K562 (cell line): Measurements from ENCODE around the gene SAMM50. TPM values are rescaled to one million over a fixed set of nuclear protein-coding genes. Genes with fewer than 3 reads are reported as not detected.
A peak's percentile ranks its signal among the peaks of the same experiment; 100 is the strongest.

ENCODE experiments used
- ARID2 ChIP-seq: fragments of 450-650 bp; IDR thresholded peaks from 2 replicates; pipeline ENCODE4 v1.6.1; 2017; ENCODE audit warnings: antibody characterized with exemption, mild to moderate bottlenecking
- ATF7 ChIP-seq: fragments of 450-650 bp; IDR thresholded peaks from 2 replicates; pipeline ENCODE4 v1.7.1; 2014; ENCODE audit warnings: mild to moderate bottlenecking, moderate library complexity
- HEY1 ChIP-seq: fragments of 250-450 bp; sonication (Bioruptor Pico); IDR thresholded peaks from 2 replicates; pipeline ENCODE4 v1.5.0; 2020; ENCODE audit warnings: mild to moderate bottlenecking, moderate library complexity, borderline replicate concordance
- HIVEP1 ChIP-seq: fragments of 250-450 bp; sonication (Bioruptor Pico); IDR thresholded peaks from 2 replicates; pipeline ENCODE4 v1.4.0; 2020; ENCODE audit warnings: mild to moderate bottlenecking
- MEF2A ChIP-seq: IDR thresholded peaks from 2 replicates; pipeline ENCODE4 v1.6.1; 2011; ENCODE audit warnings: low read depth, mild to moderate bottlenecking, low read length, moderate library complexity; ENCODE audit not compliant: control insufficient read depth
- NR2C1 ChIP-seq, 2 experiments: fragments of 450-650 bp; IDR thresholded peaks; 2 replicates each; pipeline ENCODE4 v1.6.1; 2017; ENCODE audit warnings: mild to moderate bottlenecking in 2 of 2, antibody characterized with exemption in 1 of 2, inconsistent platforms in 1 of 2, missing compliant biosample characterization in 1 of 2, missing genetic modification characterization in 1 of 2
- RAD51 ChIP-seq: fragments of 450-650 bp; IDR thresholded peaks from 2 replicates; pipeline ENCODE4 v1.7.1; 2016; ENCODE audit warnings: low read depth, mild to moderate bottlenecking, borderline replicate concordance
- SMARCA4 ChIP-seq: fragments of 450-650 bp; IDR thresholded peaks from 2 replicates; pipeline ENCODE4 v1.6.1; 2016
- TEAD4 ChIP-seq, 2 experiments: sonication (generic) in 1 of 2; formaldehyde crosslinking in 1 of 2; IDR thresholded peaks; 2 replicates each; pipeline versions ENCODE4 v1.6.1 to v1.8.0; 2012 to 2022; ENCODE audit warnings: borderline replicate concordance in 1 of 2, inconsistent platforms in 1 of 2, low read length in 1 of 2, mild to moderate bottlenecking in 1 of 2, missing genetic modification reagents in 1 of 2
- U2AF1 ChIP-seq: fragments of 200-400 bp; formaldehyde crosslinking; optimal IDR thresholded peaks from 2 replicates; pipeline ENCODE3; 2017; ENCODE audit warnings: mild to moderate bottlenecking, low read depth, low read length, moderate library complexity
- ZNF174 ChIP-seq: fragments of 250-450 bp; sonication (Bioruptor Pico); IDR thresholded peaks from 2 replicates; pipeline ENCODE4 v1.4.0; 2020; ENCODE audit warnings: mild to moderate bottlenecking
- ZNF282 ChIP-seq: sonication (generic); formaldehyde crosslinking; IDR thresholded peaks from 2 replicates; pipeline ENCODE4 v1.8.1; 2023; ENCODE audit warnings: missing genetic modification reagents
- ZNF57 ChIP-seq: fragments of 450-650 bp; formaldehyde crosslinking; IDR thresholded peaks from 2 replicates; pipeline ENCODE4 v1.4.0; 2020; ENCODE audit warnings: mild to moderate bottlenecking, moderate library complexity
- polyA plus RNA-seq, 8 experiments: library from polyadenylated mRNA; depleted of rRNA in 4 of 8; stranded (reverse) in 5 of 8; unstranded in 3 of 8; fragments of >200 nt; fragmentation: Nextera tagmentation in 2 of 8; fragmentation: Illumina TruSeq in 1 of 8; extraction: Ambion mirVana in 2 of 8; extraction: Trizol in 1 of 8; gene quantifications; 2 replicates each; pipeline versions ENCODE4 v1.2.1 to v1.2.3, GENCODE V29; 2011 to 2014; ENCODE audit warnings: inconsistent platforms in 1 of 8, missing spikeins in 1 of 8
- total RNA-seq, 7 experiments: library from RNA; depleted of rRNA in 6 of 7; stranded (reverse); fragments of >200 nt in 6 of 7; fragmentation: Illumina TruSeq in 2 of 7; extraction: Trizol in 2 of 7; gene quantifications; 2 replicates each; pipeline versions ENCODE4 v1.2.1 to v1.2.3, GENCODE V29; 2011 to 2021; ENCODE audit warnings: low replicate concordance in 1 of 7
- TF ChIP-seq, protein P1 (sequence below), 2 experiments: fragments of 450-650 bp in 1 of 2; sonication (generic) in 1 of 2; formaldehyde crosslinking in 1 of 2; IDR thresholded peaks in 1 of 2; conservative IDR thresholded peaks in 1 of 2; 2 replicates each; pipeline versions ENCODE4 v1.6.1 to v1.8.1; 2016 to 2023; ENCODE audit warnings: mild to moderate bottlenecking in 2 of 2, moderate library complexity in 2 of 2, inconsistent platforms in 1 of 2, missing genetic modification reagents in 1 of 2
- TF ChIP-seq, protein P2 (sequence below): sonication (generic); formaldehyde crosslinking; IDR thresholded peaks from 2 replicates; pipeline ENCODE4 v1.8.1; 2023; ENCODE audit warnings: mild to moderate bottlenecking, missing genetic modification reagents
- TF ChIP-seq, protein P3 (sequence below): sonication (generic); formaldehyde crosslinking; IDR thresholded peaks from 2 replicates; pipeline ENCODE4 v1.8.1; 2023; ENCODE audit warnings: mild to moderate bottlenecking, missing genetic modification reagents
- TF ChIP-seq, protein P4 (sequence below): fragments of 450-650 bp; IDR thresholded peaks from 2 replicates; pipeline ENCODE4 v1.6.1; 2016; ENCODE audit warnings: mild to moderate bottlenecking
- TF ChIP-seq, protein P5 (sequence below): fragments of 450-650 bp; IDR thresholded peaks from 2 replicates; pipeline ENCODE4 v1.6.1; 2016; ENCODE audit warnings: borderline replicate concordance
- TF ChIP-seq, protein P6 (sequence below): fragments of 250-450 bp; sonication (Bioruptor Pico); IDR thresholded peaks from 2 replicates; pipeline ENCODE4 v1.8.0; 2021; ENCODE audit warnings: moderate library complexity, mild to moderate bottlenecking, inconsistent platforms

Gene SAMM50
- total and polyA plus RNA-seq, 9 of the 15 experiments (the other 6 are each of a cell fraction or from before 2014, with no cell fraction given): 14.6 to 49.3 (median 38.1) TPM

DNA sequence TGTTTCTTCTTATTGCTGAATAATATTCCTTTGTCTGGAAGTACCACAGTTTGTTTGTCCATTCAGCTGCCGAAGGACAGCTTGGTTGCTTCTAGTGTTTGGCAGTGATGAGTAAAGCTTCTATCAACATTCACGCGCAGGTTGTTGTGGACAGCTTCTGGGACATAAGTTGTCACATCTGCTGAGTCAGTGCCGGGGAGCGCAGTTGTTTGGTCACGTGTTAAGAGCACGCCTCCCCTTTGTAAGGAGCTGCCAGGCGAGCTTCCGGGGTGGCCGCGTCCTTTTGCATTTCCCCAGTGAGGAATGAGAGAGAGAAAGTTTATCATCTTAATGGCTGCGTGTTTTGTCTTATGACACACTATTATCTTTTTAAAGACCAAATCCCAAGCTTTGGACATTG, 30.3 kb downstream of the SAMM50 start (continued):
- TF ChIP-seq ATF7 (peak; percentile 54; the same call in 1 of the 2 replicates), TEAD4 (IDR thresholded peaks at IDR 0.05; ENCODE audit: low read length) (no peak), TEAD4 (CRISPR knock-in tag; IDR thresholded peaks at IDR 0.05; ENCODE audit: borderline replicate concordance) (no peak), ZNF57 (CRISPR knock-in tag) (no peak), RAD51 (peak; percentile 96), HIVEP1 (CRISPR knock-in tag) (no peak), U2AF1 (no peak), MEF2A (no peak), ZNF174 (CRISPR knock-in tag) (no peak), SMARCA4 (0 out of 2 replicates have a peak, but pooled peaks have one; percentile 31), NR2C1 (IDR thresholded peaks at IDR 0.05) (no peak), NR2C1 (tag; IDR thresholded peaks at IDR 0.05) (no peak), HEY1 (CRISPR knock-in tag) (no peak), ARID2 (no peak), ZNF282 (CRISPR knock-in tag) (no peak)
- TF ChIP-seq, protein P1, sequence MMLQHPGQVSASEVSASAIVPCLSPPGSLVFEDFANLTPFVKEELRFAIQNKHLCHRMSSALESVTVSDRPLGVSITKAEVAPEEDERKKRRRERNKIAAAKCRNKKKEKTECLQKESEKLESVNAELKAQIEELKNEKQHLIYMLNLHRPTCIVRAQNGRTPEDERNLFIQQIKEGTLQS (IDR thresholded peaks at IDR 0.05): peak; percentile 39; the same call in 1 of the 2 replicates
- TF ChIP-seq, protein P1 (CRISPR knock-in tag; conservative IDR thresholded peaks at IDR 0.05): no peak
- TF ChIP-seq, protein P2, sequence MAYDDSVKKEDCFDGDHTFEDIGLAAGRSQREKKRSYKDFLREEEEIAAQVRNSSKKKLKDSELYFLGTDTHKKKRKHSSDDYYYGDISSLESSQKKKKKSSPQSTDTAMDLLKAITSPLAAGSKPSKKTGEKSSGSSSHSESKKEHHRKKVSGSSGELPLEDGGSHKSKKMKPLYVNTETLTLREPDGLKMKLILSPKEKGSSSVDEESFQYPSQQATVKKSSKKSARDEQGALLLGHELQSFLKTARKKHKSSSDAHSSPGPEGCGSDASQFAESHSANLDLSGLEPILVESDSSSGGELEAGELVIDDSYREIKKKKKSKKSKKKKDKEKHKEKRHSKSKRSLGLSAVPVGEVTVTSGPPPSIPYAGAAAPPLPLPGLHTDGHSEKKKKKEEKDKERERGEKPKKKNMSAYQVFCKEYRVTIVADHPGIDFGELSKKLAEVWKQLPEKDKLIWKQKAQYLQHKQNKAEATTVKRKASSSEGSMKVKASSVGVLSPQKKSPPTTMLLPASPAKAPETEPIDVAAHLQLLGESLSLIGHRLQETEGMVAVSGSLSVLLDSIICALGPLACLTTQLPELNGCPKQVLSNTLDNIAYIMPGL: no peak
- TF ChIP-seq, protein P3, sequence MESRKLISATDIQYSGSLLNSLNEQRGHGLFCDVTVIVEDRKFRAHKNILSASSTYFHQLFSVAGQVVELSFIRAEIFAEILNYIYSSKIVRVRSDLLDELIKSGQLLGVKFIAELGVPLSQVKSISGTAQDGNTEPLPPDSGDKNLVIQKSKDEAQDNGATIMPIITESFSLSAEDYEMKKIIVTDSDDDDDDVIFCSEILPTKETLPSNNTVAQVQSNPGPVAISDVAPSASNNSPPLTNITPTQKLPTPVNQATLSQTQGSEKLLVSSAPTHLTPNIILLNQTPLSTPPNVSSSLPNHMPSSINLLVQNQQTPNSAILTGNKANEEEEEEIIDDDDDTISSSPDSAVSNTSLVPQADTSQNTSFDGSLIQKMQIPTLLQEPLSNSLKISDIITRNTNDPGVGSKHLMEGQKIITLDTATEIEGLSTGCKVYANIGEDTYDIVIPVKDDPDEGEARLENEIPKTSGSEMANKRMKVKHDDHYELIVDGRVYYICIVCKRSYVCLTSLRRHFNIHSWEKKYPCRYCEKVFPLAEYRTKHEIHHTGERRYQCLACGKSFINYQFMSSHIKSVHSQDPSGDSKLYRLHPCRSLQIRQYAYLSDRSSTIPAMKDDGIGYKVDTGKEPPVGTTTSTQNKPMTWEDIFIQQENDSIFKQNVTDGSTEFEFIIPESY (CRISPR knock-in tag): no peak
- TF ChIP-seq, protein P4, sequence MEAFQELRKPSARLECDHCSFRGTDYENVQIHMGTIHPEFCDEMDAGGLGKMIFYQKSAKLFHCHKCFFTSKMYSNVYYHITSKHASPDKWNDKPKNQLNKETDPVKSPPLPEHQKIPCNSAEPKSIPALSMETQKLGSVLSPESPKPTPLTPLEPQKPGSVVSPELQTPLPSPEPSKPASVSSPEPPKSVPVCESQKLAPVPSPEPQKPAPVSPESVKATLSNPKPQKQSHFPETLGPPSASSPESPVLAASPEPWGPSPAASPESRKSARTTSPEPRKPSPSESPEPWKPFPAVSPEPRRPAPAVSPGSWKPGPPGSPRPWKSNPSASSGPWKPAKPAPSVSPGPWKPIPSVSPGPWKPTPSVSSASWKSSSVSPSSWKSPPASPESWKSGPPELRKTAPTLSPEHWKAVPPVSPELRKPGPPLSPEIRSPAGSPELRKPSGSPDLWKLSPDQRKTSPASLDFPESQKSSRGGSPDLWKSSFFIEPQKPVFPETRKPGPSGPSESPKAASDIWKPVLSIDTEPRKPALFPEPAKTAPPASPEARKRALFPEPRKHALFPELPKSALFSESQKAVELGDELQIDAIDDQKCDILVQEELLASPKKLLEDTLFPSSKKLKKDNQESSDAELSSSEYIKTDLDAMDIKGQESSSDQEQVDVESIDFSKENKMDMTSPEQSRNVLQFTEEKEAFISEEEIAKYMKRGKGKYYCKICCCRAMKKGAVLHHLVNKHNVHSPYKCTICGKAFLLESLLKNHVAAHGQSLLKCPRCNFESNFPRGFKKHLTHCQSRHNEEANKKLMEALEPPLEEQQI: no peak
- TF ChIP-seq, protein P5, sequence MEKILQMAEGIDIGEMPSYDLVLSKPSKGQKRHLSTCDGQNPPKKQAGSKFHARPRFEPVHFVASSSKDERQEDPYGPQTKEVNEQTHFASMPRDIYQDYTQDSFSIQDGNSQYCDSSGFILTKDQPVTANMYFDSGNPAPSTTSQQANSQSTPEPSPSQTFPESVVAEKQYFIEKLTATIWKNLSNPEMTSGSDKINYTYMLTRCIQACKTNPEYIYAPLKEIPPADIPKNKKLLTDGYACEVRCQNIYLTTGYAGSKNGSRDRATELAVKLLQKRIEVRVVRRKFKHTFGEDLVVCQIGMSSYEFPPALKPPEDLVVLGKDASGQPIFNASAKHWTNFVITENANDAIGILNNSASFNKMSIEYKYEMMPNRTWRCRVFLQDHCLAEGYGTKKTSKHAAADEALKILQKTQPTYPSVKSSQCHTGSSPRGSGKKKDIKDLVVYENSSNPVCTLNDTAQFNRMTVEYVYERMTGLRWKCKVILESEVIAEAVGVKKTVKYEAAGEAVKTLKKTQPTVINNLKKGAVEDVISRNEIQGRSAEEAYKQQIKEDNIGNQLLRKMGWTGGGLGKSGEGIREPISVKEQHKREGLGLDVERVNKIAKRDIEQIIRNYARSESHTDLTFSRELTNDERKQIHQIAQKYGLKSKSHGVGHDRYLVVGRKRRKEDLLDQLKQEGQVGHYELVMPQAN: no peak; the same call in 1 of the 2 replicates
- TF ChIP-seq, protein P6, sequence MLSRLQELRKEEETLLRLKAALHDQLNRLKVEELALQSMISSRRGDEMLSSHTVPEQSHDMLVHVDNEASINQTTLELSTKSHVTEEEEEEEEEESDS (CRISPR knock-in tag): no peak
